H9 (cell line): ENCODE results near the gene STK32C. TPM values are rescaled to one million over a fixed set of nuclear protein-coding genes. Genes with fewer than 3 reads are reported as not detected.

Experiments used
- DNase-seq: peaks from one replicate; pipeline ENCODE4 v3.0.0-alpha.2; 2017
- H2AFZ ChIP-seq: one replicate; pipeline ENCODE4 v1.6.1; 2013; ENCODE audit warnings: mild to moderate bottlenecking, low read length, control low read depth, moderate library complexity
- H2AK5ac ChIP-seq: 2 replicates; pipeline ENCODE4 v1.6.1; 2013; ENCODE audit warnings: low read length, control low read depth, mixed read lengths; ENCODE audit not compliant: insufficient read length
- H2BK120ac ChIP-seq: one replicate; pipeline ENCODE4 v1.6.1; 2013; ENCODE audit warnings: low read depth, mild to moderate bottlenecking, low read length, control low read depth, inconsistent platforms; ENCODE audit not compliant: poor library complexity, severe bottlenecking
- H2BK12ac ChIP-seq: 2 replicates; pipeline ENCODE4 v1.6.1; 2013; ENCODE audit warnings: low read length, control low read depth, mixed read lengths, low read depth; ENCODE audit not compliant: insufficient read length
- H2BK15ac ChIP-seq: 2 replicates; pipeline ENCODE4 v1.6.1; 2013; ENCODE audit warnings: low read depth, low read length, control low read depth
- H2BK20ac ChIP-seq: one replicate; pipeline ENCODE4 v1.6.1; 2013; ENCODE audit warnings: low read depth, mild to moderate bottlenecking, low read length, control low read depth, inconsistent platforms; ENCODE audit not compliant: poor library complexity, severe bottlenecking
- H2BK5ac ChIP-seq: 2 replicates; pipeline ENCODE4 v1.6.1; 2013; ENCODE audit warnings: low read length, control low read depth, mixed read lengths; ENCODE audit not compliant: insufficient read length
- H3K14ac ChIP-seq: 2 replicates; pipeline ENCODE4 v1.6.1; 2013; ENCODE audit warnings: low read length, control low read depth; ENCODE audit not compliant: insufficient read depth
- H3K18ac ChIP-seq: 2 replicates; pipeline ENCODE4 v1.6.1; 2013; ENCODE audit warnings: low read depth, mild to moderate bottlenecking, mixed read lengths, low read length, control low read depth; ENCODE audit not compliant: insufficient read length
- H3K23ac ChIP-seq: 2 replicates; pipeline ENCODE4 v1.6.1; 2013; ENCODE audit warnings: low read length, control low read depth, mixed read lengths, low read depth; ENCODE audit not compliant: insufficient read length
- H3K23me2 ChIP-seq: 2 replicates; pipeline ENCODE4 v1.6.1; 2013; ENCODE audit warnings: low read depth, mild to moderate bottlenecking, mixed read lengths, low read length, control low read depth; ENCODE audit not compliant: insufficient read length, poor library complexity, severe bottlenecking
- H3K27ac ChIP-seq: 2 replicates; pipeline ENCODE4 v1.5.1; 2013; ENCODE audit warnings: low read length, control low read depth, mixed read lengths, low read depth; ENCODE audit not compliant: insufficient read length
- H3K27me3 ChIP-seq: 2 replicates; pipeline ENCODE4 v1.6.1; 2013; ENCODE audit warnings: low read length, control low read depth, inconsistent platforms; ENCODE audit not compliant: insufficient read depth
- H3K4ac ChIP-seq: 2 replicates; pipeline ENCODE4 v1.6.1; 2013; ENCODE audit warnings: low read depth, mild to moderate bottlenecking, control low read depth, inconsistent platforms, low read length, moderate library complexity
- H3K4me1 ChIP-seq: 2 replicates; pipeline ENCODE4 v1.6.1; 2013; ENCODE audit warnings: low read length, control low read depth, inconsistent platforms; ENCODE audit not compliant: insufficient read depth
- H3K4me2 ChIP-seq: 2 replicates; pipeline ENCODE4 v1.6.1; 2013; ENCODE audit warnings: low read length, control low read depth, mixed read lengths; ENCODE audit not compliant: insufficient read length, insufficient read depth
- H3K56ac ChIP-seq: 2 replicates; pipeline ENCODE4 v1.6.1; 2013; ENCODE audit warnings: low read depth, mild to moderate bottlenecking, mixed read lengths, low read length, control low read depth; ENCODE audit not compliant: insufficient read length
- H3K79me1 ChIP-seq: 2 replicates; pipeline ENCODE4 v1.6.1; 2013; ENCODE audit warnings: low read depth, mild to moderate bottlenecking, moderate library complexity, low read length, control low read depth, inconsistent platforms; ENCODE audit not compliant: insufficient read depth, poor library complexity, severe bottlenecking
- H3K79me2 ChIP-seq: 2 replicates; pipeline ENCODE4 v1.6.1; 2013; ENCODE audit warnings: low read length, control low read depth, inconsistent platforms; ENCODE audit not compliant: insufficient read depth
- H3K9ac ChIP-seq: 2 replicates; pipeline ENCODE4 v1.6.1; 2013; ENCODE audit warnings: low read length, control low read depth, mixed read lengths; ENCODE audit not compliant: insufficient read length; ENCODE audit errors: extremely low read depth
- H3K9me3 ChIP-seq: one replicate; pipeline ENCODE4 v1.6.1; 2013; ENCODE audit warnings: low read depth, low read length, inconsistent platforms; ENCODE audit not compliant: control insufficient read depth
- H3T11ph ChIP-seq: one replicate; pipeline ENCODE4 v1.6.1; 2013; ENCODE audit warnings: mild to moderate bottlenecking, low read length, control low read depth, inconsistent platforms
- H4K20me1 ChIP-seq: one replicate; pipeline ENCODE4 v1.6.1; 2013; ENCODE audit not compliant: control insufficient read depth, insufficient read length, insufficient read depth
- H4K5ac ChIP-seq: 2 replicates; pipeline ENCODE4 v1.6.1; 2013; ENCODE audit warnings: low read depth, mild to moderate bottlenecking, mixed read lengths, low read length, control low read depth; ENCODE audit not compliant: insufficient read length
- H4K8ac ChIP-seq: replicated peaks from 2 replicates; pipeline ENCODE4 v1.6.1; 2013; ENCODE audit warnings: low read length, control low read depth, mixed read lengths, low read depth; ENCODE audit not compliant: insufficient read length
- H4K91ac ChIP-seq: 2 replicates; pipeline ENCODE4 v1.6.1; 2013; ENCODE audit warnings: low read depth, mild to moderate bottlenecking, moderate library complexity, mixed read lengths, low read length, control low read depth; ENCODE audit not compliant: insufficient read length
- H3K27ac Mint-ChIP-seq, 3 experiments: 2 replicates in 2 of 3; 3 replicates in 1 of 3; pipeline ENCODE4 v1.8.0; 2020 to 2021; ENCODE audit warnings: mixed read lengths in 3 of 3, mild to moderate bottlenecking in 1 of 3, moderate library complexity in 1 of 3
- H3K27me3 Mint-ChIP-seq: 2 replicates; pipeline ENCODE4 v1.8.0; 2021; ENCODE audit warnings: low read depth, mild to moderate bottlenecking, moderate library complexity, mixed read lengths
- H3K36me3 Mint-ChIP-seq, 3 experiments: 2 replicates in 2 of 3; 3 replicates in 1 of 3; pipeline ENCODE4 v1.8.0; 2020 to 2021; ENCODE audit warnings: low read depth in 3 of 3, mixed read lengths in 3 of 3; ENCODE audit not compliant: insufficient read depth in 1 of 3
- H3K4me1 Mint-ChIP-seq, 2 experiments: 2 replicates each; pipeline ENCODE4 v1.8.0; 2020; ENCODE audit warnings: mixed read lengths in 2 of 2
- H3K4me3 Mint-ChIP-seq, 2 experiments: 2 replicates in 1 of 2; 3 replicates in 1 of 2; pipeline ENCODE4 v1.8.0; 2020 to 2021; ENCODE audit warnings: mild to moderate bottlenecking in 2 of 2, mixed read lengths in 2 of 2, moderate library complexity in 1 of 2
- H3K9me3 Mint-ChIP-seq, 2 experiments: 2 replicates in 1 of 2; 3 replicates in 1 of 2; pipeline ENCODE4 v1.8.0; 2020; ENCODE audit warnings: mild to moderate bottlenecking in 2 of 2, mixed read lengths in 2 of 2, moderate library complexity in 1 of 2
- WGBS: extraction: QIAGEN DNeasy Blood & Tissue Kit; methylation state at CpG from one replicate; pipeline ENCODE4 v1.1.7; 2013; ENCODE audit warnings: missing lambda C conversion rate, low lambda C conversion rate, mixed read lengths; ENCODE audit not compliant: insufficient read length; ENCODE audit errors: extremely low coverage; 5-methylcytosine and 5-hydroxymethylcytosine counted together
- total RNA-seq: library from RNA; stranded (reverse); gene quantifications from 2 replicates; pipeline ENCODE4 v1.2.1, GENCODE V29; 2021
- TF ChIP-seq, protein P1 (sequence below): fragments of 200-600 bp; sonication (generic); conservative IDR thresholded peaks from 3 replicates; pipeline ENCODE4 v1.8.0; 2021; ENCODE audit warnings: antibody characterized with exemption, mild to moderate bottlenecking

Gene STK32C
- total RNA-seq, 1 experiment from 2014 or later: 11.3 TPM

DNA sequence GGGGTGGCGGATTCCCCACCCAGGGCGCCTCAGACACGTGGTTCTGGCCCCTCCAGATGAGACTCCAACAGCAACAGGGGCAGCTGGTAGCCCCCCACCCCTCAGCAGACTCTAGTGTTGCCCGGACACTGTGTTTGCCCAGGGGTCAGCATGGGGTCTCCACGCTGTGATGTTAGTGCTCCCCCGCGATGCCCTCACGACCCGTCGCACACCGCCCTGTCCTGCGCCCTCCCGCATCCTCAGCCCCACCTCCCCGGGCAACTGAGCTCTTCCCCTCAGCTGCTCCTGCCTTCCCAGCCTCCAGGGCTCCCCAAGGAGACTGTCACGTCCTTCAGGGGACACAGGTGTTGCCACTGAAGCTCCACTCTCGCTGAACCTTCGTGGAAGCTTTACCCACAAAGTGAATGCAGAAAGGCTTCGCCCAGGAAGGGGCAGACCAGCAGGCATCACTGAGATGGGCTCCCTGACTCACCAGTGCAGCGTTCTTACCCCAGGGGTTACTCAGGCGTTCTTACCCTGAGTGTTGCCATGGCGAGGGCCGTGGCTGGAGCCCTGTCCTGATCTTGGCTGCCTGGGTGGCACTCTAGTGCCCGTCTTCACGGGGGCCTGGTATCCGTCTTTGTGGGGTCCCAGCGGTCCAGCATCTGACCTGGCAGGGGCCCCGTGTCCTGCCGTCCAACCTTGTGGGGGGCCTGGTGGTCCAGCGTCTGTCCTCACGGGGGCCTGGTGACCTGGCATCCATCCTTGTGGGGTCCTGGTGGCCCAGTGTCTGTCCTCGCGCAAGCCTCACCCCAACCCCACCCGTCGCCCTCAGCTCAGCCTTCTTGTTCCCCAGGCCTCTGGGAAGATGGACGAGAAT, 106.4 kb downstream of the STK32C start:
- no peak overlapping the region for H2BK20ac ChIP-seq
- no peak overlapping the region for H2BK5ac ChIP-seq
- Mint-ChIP-seq H3K27ac (no peak overlapping the region), H3K4me3 (no peak overlapping the region), H3K27me3 (no peaks in the 10 kb centered on the region), H3K9me3 (no peaks in the 10 kb centered on the region), H3K4me1 (no peaks in the 10 kb centered on the region), H3K36me3 (peaks cover 0 to 5% (median 0%) of the 10 kb centered on the region in 3 experiments; a peak in 2 of 7 replicates)
- H4K91ac ChIP-seq: no peak overlapping the region
- no peak overlapping the region for H2BK15ac ChIP-seq
- no peak overlapping the region for H3K18ac ChIP-seq
- no peak overlapping the region for H2BK12ac ChIP-seq
- H3K9ac ChIP-seq: no peak overlapping the region
- H3K4ac ChIP-seq: no peak overlapping the region
- TF ChIP-seq, protein P1, sequence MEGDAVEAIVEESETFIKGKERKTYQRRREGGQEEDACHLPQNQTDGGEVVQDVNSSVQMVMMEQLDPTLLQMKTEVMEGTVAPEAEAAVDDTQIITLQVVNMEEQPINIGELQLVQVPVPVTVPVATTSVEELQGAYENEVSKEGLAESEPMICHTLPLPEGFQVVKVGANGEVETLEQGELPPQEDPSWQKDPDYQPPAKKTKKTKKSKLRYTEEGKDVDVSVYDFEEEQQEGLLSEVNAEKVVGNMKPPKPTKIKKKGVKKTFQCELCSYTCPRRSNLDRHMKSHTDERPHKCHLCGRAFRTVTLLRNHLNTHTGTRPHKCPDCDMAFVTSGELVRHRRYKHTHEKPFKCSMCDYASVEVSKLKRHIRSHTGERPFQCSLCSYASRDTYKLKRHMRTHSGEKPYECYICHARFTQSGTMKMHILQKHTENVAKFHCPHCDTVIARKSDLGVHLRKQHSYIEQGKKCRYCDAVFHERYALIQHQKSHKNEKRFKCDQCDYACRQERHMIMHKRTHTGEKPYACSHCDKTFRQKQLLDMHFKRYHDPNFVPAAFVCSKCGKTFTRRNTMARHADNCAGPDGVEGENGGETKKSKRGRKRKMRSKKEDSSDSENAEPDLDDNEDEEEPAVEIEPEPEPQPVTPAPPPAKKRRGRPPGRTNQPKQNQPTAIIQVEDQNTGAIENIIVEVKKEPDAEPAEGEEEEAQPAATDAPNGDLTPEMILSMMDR: no peak
- H3K27ac ChIP-seq: no peak overlapping the region
- no peaks in the 10 kb centered on the region for H3K23me2 ChIP-seq
- H4K5ac ChIP-seq: no peak overlapping the region
- H3T11ph ChIP-seq: no peak overlapping the region
- H4K8ac ChIP-seq: no peak overlapping the region
- no peak overlapping the region for H2AK5ac ChIP-seq
- H3K23ac ChIP-seq: no peak overlapping the region
- H3K56ac ChIP-seq: no peak overlapping the region
- WGBS: no CpG with 5 or more reads among the region's 35 CpGs
- H3K4me2 ChIP-seq: no peak overlapping the region
- no peaks in the 10 kb centered on the region for H3K27me3 ChIP-seq
- H3K79me2 ChIP-seq: no peaks in the 10 kb centered on the region
- no peak overlapping the region for H3K14ac ChIP-seq
- no peaks in the 10 kb centered on the region for H3K9me3 ChIP-seq
- no peak for DNase-seq
- H3K4me1 ChIP-seq: no peaks in the 10 kb centered on the region
- H3K79me1 ChIP-seq: no peaks in the 10 kb centered on the region
- no peak overlapping the region for H2AFZ ChIP-seq
- H4K20me1 ChIP-seq: no peaks in the 10 kb centered on the region
- H2BK120ac ChIP-seq: no peak overlapping the region
